Fibroblast of skin of left biceps (primary cell): ENCODE results near the gene RAP1A.

Experiments used
- DNase-seq, 2 experiments: peaks; one replicate each; pipeline ENCODE4 v3.0.0-alpha.2; 2013; ENCODE audit warnings: low read depth in 2 of 2

RAP1A gene

DNA sequence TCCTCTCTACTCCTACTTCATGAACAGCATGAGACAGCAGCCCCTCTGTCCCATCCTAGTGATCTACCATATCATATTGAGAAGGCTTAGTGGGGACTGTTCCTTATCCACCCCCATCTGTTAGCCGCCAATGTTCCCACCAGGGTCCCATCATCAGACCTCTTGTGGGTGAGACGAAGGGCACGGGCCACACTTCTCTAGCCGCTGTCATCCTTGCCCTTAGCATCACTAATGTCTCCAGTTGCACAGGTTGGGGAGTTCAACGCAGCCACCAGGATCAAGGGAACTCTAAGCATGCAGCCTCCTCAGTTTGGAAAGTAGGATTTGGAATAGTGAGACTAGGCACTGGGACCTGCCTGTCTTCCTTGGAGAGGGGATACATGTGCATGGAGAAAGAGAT lies 99.5 kb downstream of the RAP1A start:
- no peak for DNase-seq

DNA sequence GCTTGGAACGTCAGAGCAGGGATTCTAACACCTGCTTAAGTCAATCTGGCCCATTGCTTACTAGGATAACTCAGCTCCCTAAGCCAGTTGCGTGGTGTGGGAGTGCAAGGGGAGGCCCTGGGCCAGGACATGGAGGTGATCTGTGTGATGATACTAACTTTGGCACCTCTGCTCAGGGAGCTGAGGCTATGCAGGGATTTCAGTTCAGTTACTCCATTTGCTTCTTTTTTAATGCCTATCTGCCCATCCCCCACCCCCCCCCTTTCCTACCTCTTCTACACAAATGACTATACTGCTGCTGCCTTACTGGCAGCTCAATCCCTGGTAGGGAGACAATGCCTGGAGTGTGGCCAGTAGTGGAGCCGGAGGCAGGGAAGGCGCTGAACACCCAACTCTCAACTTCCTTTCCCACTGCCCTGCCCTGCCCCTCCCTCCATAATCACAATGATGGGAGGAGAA lies 100.1 kb downstream of the RAP1A start:
- DNase-seq: no peak

DNA sequence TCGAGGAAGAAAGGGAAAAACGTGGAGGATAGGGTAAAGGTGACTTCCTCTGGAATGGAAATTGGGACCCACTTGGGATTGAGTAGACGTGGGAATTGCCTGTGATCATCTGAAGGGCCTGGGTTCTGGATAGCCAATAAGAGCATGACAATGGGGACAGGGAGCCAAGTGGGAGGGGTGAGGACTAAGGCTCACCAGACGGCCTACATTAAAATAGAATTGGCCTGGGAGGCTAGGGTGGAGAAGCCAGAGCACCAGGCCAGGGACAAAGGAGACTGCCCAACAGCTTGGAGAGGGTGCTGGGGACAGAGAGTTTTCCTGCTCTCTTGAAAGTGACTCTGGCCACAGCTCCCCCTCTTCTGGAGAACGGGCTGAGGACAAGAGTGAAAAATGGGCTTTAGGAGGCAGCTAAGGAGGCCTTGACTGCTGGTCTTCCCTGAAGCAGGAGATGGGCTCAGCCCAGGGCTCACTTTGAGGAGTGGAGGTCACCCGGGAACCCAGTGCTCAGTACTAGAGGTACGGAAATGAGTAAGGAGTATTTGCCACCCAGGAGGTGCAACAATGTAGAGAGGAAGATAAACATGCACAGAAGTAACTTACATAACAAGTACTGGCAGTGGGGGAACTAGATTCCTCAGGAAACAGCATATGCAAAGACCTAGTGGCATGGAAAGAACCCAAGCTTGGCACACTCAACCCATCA lies 100.8 kb downstream of the RAP1A start:
- no peak for DNase-seq

DNA sequence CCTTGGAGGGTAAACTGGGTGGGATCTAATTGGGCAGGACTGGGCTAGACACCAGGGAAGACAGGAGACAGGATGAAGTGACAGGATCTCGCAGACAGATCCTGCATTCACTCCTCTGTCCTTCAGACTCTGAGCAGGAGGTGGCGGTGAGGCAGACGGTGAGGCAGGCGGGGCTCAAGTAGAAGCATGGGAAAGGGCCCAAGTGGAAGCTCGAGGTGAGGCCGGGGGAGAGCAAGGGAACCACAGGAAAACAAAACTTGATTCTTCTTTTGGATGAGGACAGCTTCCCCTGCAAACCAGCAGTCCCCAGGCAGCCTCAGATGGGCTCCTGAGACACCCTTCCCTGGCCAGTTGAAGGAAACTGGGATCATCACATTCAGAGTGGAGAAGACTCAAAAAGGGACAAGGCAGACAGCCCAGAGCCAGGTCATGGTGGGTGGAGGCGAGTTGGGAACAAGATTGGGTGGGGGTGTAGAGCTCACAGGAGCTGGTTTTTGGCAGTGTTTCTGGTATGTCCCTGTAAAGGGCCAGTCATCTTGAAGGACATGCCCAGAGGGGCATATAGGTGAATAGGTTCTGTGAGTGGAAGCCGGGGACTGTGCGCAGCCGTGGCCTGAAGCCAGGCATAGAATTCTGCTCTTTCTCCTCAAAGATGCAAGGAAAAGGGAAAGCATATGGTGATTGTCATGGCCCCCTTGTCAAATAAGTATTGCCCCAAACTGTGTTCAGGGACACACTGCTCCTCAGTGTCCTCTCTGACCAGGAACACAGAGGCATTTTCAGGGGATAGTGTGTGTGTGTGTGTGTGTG lies 101.6 kb downstream of the RAP1A start:
- DNase-seq: no peak

DNA sequence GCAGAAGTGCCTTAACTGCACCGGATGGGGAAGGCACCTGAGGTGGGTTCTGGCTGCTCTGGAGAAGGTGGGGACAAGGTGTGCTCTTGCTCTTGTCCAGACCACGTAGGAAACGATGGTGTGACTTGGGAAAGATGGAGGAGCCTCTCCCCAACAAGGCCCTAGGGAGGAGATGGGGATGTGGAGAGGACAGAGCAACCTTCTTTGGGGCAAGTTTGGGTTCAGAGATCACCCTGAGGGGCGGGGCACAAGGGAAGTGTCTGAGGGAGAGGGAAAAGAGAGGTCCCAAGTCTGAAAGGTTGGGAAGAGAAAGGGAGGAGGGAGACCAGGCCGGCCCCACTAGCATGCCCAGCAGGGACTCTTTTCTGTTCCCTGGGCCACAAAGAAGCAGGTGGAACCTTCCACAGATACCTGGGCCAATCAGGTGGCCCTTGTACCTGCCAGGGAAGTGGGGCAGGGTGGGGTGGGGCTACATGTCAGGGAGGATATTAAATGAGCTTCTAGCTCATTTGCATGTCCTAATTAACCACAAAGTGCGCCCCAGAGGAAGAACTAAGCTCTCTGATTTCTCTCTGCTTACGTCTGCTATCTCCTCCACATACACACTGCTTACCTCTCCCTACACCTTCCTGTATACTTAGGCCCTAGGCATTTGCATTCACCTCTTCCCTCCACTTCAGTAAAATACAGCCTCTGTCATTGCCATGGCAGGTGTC lies 103.7 kb downstream of the RAP1A start:
- no peak for DNase-seq

DNA sequence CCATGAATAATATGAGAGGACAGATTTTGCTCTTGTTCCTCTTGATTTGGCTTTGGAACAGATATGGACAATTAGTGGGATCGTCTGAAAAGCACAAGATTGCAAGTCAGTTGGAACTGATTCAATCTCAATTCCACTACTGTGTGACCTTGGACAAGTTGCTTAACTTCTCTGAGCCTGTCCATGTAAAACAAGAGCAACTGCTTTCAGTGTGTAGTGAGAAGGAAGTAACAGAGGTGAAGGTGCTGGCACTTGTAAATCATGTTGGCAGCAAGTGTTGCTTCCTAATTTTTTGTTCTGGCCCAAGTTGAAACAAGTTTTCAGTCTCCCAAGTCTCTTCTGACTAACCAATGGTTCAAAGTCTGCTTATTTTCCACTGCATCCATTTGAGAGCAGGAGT lies 104.3 kb downstream of the RAP1A start:
- no peak for DNase-seq

DNA sequence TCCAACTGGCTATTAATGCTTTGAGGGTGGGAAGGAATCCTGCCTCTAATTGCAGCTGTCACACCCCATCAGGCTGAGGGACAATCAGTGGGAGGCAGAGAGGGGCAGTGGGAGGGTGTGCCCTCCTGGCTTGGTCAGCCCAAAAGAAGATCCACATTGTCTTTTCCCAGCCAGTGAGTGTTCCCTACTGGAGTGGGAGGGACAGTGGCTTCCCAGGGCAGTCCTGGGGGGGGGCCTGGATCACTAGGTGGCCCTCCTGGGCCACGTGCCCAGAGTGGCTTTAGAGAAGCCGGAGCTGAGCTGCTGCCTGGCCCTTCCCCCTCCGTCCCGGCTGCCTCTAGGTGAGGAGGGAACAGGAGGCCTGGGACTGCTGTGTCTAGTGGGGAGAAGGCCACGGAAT lies 105.6 kb downstream of the RAP1A start:
- no peak for DNase-seq

DNA sequence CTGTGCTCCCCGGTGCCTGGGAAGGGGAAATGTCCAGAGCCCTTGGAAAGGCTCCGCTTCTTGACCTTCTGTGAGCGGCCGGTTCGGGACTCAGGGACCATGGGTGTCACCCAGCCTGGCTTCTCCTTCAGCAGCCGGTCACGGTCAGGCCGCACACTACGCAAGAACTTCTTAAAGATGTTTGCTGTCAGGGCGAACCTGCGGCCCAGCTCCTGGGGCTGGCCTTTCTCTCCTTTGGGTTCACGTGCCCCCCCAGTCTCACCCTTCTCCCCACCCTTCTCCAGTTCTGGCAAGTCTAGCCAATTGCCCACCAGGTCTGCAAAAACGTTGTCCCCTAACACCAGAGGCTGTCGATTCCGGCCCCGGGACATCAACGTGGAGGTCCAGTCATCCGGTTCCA lies 107.5 kb downstream of the RAP1A start:
- DNase-seq: no peak

DNA sequence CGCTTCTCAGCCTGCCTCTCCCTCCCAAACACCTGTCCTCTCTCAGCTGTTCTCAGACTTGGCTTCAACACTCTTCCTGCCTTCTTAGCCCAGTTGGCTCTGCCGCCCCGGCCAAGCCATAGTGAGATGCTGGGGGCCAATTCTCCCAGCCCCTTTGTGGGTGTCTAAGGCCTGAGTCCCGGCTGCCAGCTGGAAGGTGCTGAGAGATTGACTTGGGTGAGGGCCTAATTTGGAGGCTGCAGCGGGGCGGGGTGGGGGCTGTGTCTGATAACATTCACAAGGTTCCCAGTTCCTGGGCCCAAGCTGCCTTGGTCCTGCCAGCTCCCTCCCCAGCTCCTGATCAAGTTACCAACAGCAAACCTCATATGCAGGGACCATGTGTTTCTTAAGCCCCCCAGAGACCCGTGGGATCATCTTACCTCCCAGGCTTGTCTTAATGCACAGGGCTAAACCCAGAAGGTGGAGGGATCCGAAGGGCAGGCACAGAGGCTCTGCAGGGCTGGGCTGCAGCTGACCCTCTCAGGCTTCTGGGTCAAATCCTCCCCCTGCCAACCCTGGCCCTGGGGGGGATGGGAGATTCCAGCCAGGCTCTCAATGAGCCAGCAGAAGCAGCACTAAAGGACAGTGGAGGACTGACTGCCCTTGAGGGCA lies 109.8 kb downstream of the RAP1A start:
- DNase-seq: no peak

DNA sequence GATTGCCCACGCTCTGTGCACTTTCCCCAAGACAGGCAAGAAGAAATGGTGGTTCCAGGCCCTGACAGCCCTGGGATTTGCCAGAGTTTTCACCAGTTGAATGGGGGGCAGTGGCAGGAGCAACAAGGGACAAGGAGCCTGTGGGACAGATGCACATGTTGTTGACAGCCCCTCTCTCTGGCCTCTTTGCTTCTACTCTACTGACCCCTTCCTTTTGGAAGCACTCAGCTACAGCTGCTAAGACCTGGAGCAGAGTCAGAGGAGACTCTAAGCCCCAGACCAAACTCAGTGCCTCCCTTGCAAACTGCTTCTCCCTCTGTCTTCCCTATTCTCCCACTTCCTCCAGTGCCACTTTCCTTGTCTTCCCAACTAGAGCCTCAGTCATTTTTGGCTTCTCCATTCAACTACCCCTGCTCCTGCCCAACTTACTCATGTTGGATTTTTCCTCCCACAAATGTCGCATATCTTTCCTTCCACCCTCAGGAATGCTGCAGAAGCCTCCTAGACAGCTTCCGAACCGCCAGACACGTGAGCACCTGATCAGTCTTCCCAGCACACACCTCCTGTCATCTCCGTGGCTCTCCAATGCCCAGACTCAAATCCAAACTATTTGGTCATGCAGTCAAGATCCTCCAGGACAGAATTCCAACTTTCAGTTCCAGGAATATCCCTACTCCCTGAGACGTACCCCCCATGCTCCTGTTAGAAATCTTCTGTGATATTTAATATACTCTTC lies 110.5 kb downstream of the RAP1A start:
- DNase-seq: no peak

DNA sequence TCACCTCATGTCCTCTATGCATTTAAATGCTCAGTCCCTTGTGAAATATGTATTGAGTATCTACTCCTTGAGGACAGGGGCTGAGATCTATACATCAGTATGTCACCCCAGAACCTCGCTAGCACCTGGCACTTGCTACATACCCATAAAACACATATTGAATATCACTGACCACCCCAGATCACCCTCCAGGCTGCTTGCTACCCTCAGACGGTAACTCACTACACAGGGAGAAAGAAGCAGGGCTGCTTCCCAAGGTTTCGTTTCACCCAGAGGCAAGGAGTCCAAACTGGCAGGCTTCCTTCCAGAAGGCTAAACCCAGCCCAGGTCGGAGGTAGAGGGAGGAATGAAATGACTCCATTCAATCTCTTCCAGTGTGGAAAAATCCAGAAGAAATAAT lies 111.1 kb downstream of the RAP1A start:
- DNase-seq: no peak

DNA sequence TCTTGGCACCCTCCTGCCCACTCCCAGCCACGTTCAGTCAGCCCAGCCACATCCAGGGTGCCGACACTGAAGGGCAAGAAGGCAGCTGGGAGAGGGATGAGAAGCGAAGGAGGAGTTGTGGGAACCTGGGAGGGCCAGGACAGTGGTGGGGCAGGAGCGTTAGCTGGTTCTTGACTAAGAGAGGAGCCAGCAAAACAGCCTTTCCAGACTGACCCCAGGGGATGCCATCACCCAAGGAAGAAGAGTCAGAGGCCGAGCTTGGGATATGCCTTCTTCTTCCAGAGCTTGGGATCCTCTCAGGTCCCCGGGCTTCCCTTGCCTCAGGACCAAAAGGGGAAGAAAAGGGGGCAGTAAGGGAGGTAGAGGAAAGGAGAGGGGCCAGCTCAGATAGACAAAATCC lies 112.4 kb downstream of the RAP1A start:
- DNase-seq: no peak

DNA sequence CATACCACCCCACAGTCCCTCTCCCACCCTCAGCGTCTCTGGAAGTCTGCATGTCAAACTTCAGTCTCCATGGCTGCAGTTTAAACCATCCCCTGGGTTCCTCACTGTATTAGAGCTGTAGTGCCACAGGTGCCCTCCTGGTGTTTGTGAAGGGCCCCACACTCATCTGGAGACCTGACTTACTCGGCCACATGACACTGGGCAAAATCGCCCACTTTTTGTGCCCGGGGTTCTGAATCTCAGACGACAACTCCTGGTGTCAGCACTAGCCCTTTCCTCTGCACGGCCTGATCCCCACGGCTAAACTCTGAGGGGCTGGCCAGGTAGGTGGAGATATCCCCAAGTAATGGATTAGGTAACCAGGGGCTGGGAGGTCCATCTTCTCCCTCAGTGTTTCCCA lies 113.1 kb downstream of the RAP1A start:
- DNase-seq: no peak

DNA sequence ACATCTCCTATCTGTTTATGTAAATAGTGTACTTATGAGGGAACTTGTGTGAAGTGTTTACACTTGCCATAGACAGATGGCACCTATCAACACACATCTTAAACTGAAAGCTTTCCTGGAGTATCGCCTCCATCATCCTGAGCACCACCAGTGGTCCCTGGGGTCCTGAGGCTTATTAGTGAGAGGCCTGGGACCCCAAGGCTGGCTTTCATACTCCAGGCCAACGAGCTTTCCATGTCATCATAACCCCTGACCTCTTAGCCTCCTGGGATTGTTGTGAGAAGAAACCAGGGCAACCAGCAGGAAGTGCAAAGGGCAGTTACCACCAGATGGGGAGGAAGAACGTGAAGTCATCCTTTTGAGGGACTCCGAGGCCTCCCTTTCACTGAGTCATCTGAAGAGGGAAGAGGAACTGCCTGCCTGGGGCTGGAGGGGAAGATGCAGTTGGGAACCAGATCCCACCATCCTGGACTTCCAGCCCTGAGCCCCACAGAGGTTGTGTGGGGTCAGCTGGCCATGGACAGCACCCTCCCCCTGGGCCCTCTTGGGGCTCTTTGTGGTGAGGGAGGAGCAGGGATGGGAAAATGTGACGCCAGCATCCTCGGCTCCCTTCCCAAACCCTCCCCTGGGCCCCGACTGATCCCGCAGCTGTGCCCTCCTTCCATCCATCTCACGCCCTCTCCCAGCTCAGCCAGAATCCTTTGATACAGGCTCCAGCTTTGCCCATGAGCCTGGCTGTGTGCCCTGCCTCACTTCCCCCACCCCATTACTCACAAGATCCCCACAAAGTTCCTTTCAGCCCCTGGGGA lies 113.8 kb downstream of the RAP1A start:
- no peak for DNase-seq

DNA sequence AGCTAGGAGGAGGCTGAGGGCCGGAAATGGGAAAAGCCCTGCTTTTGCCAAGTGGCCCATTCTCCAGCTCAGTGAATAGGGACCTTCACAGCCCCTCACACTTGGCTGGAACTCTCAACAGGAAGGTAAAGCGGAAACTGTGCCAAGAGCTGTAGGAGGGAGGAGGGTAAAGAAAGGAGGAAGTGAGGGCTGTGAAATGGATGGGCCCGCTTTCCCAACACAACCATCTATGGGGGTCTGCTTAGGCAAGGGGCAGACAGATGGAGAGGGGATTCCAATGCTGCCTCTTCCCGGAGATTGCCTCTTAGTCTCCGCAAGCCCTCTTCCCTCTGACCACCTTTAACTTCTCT lies 114.4 kb downstream of the RAP1A start:
- no peak for DNase-seq

DNA sequence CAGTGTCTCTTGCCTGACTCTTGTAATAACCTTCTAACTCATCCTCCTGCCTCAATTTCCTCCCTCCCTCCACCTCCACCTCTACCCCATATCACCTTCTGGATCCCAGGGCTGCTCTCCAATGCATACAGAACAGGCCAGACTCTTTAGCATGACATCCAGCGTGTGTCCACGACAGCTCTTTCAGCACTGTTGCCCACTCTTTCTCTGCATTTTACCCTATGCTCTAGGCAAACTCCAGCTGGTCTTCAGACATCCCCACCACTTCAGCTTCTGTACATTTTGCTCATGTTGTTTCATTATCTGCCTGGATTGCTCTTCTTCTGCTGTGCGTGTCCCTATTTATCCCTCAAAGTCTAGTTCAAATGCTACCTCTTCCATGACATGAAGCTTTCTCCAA lies 114.8 kb downstream of the RAP1A start:
- no peak for DNase-seq

DNA sequence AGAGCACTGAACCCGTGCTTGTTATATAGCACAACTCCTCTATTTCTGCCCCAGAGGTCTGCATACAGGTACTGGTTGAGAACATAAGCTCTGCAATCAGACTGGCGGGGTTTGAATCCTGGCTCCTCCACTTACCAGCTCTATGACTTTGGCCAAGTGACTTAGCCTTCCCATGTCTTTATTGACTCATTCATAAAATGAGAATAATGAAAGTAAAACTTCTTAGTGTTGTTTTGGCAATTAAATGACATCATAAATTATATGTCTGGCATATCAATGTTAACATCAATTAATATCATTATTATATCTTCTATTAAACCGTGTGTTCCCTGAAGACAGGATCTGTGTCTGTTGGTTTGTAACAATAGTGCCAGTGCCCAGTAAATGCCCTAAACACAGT lies 115.3 kb downstream of the RAP1A start:
- DNase-seq: no peak

DNA sequence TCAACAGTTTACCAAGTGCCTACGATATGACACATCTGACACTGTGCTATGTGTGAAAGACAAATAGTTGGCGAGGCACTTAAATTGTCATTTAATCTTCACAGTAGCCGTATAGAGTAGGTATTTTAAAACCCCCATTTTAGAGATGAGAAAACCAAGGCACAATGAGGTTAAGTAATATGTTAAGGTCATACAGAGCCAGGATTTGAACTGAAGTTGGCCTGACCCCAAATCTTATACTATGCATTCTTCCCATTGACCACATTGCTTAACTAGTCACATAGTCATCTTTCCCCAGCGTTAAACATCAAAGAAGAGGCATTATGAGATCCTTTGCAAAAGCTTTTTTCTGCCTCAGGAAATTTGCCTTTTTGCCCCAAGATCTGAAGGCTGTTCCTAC lies 115.7 kb downstream of the RAP1A start:
- DNase-seq: no peak

DNA sequence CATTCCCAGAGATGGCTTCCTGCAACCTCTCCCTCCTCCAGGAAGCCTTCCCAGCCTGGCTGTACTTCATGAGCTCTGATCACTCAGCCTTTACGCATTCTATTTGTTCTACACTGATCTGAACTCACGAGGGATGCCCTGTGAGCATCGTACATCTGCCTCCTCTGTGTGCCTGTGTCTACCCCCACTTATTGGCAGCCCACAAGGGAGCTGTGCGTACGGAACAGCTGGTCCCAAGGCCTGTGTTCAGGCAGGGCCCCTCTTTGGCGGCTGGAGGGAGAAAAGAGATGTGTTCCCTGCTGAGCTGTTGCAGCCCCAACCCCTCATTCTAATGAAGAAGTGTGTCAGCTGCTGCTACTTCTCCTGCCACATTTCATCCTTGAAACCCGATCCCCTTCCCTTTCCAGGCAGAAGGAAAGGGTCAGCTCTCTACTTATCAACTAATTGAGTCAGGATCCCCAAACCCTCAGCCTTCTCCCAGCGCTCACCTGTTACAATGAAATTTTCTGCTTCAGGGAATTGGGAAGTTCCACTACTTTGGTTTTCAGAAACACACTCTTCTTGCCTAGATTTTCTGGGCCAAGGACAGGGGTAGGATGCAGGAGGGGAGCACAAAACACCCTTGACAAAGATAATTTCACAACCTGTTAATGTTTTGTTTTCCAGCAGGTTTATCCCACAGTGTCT lies 116.4 kb downstream of the RAP1A start:
- DNase-seq: no peak

DNA sequence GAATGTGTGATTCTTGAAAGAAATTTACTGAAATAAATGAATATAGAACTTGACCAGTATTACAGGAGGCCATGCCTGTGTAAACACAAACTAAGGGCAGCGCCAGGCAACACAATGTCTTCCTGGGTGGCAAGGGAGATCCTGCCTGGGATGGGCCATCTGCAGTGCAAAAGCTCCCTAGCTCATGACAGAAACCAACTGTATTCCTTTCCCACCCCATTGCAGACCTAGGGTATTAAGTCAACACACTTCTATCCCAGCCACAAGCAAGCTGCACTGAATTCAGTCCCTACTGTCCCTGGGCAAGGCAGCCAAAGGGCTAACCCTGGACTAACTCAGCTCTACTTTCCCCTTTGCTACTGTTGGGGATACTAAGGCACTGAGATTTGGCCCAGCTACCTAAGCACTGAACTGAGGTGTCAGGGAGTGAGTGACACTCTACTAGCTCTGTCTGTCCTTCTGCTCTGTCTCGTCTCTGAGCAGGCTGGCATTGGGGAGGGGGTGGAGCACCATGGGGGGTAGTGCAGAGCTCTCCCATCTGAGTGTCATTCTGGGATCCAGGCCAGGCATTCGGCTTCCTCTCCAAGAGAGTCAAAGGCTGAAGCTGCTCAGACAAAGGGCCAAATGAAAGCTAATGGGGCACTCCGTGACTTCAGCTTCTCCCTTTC lies 117.1 kb downstream of the RAP1A start:
- DNase-seq: no peak
